Measurements from ENCODE around the gene MOSPD3. TPM values are rescaled to one million over a fixed set of nuclear protein-coding genes. Genes with fewer than 3 reads are reported as not detected.
"Not testable (repeated sequence)": the region's sequence is repeated elsewhere in the genome, so short reads cannot be mapped to it uniquely, and the experiment has no call there.

Gene MOSPD3
- total and polyA plus RNA-seq, 2 of the 13 experiments (the other 11 are each of a cell fraction or from before 2014, with no cell fraction given), result 7.6 to 8.8 TPM

DNA sequence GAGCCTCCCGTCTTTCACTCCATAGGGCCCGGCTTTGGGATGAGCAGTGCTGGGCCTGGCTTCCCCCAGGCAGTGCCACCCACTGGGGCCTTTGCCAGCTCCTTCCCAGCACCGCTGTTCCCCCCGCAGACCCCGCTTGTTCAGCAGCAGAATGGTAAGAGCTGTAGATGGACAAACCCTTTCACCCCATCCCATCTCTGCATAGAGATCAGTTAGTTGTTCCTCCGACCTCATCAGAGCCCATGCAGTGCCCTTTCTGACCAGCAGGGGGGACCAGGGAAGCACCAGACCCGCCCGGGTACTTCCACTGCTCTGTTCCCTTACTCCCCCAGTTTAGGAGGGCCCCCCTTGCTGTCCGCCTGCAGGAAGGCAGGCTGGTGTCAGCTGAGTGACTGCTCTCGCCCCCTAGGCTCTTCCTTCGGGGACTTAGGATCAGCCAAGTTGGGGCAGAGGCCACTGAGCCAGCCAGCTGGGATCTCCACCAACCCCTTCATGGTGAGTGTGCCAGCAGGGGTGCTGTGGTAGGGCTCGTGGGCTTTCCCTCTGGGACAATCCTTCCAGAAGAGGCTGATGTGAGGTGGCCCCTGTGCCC, 48.4 kb upstream of the MOSPD3 start (continued):
- TF ChIP-seq CHD4 (IDR thresholded peaks at IDR 0.05; ENCODE audit: borderline replicate concordance, low read length), result no peak

DNA sequence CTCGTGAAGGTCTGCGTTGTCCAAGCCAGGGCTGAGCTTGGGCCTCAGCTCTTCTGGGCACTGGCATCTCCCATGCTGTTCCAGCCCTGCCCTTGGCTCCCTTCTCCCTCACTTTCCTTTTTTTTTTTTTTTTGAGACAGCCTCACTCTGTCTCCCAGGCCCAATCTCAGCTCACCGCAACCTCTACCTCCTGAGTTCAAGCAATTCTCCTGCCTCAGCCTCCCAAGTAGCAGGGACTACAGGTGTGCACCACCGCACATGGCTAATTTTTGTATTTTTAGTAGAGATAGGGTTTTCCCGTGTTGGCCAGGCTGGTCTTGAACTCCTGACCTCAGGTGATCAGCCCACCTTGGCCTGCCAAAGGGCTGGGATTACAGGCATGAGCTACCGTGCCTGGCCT, 47.9 kb upstream of the MOSPD3 start:
- H3K9me3 ChIP-seq (ENCODE audit: low read length); H3K4me3 ChIP-seq (replicated peaks in 1 of 3; ENCODE audit: insufficient read depth in 1 of 3, low read depth in 2 of 3, low read length in 3 of 3); H3K79me2 ChIP-seq (ENCODE audit: insufficient read depth, low read length); in situ Hi-C loops (cut with HindIII; ENCODE audit: extremely low pct_ligation_motif_present, low pct_unique_long_range_greater_than_20kb); H3K27me3 ChIP-seq (ENCODE audit: control insufficient read depth in 1 of 2, insufficient read depth in 2 of 2, low read length in 2 of 2); ATAC-seq; BruUV-seq (replicated peaks); DNase-seq (ENCODE audit: low spot score); FAIRE-seq; H3K4me2 ChIP-seq (ENCODE audit: low read depth, low read length); H2AFZ ChIP-seq (ENCODE audit: low read length); H3K9ac ChIP-seq (ENCODE audit: insufficient read depth, low read depth, low read length); TF ChIP-seq SOX6 (IDR thresholded peaks at IDR 0.05): not testable (repeated sequence)
- POLR2A ChIA-PET, result interaction anchor here (0.6 to 2.2 kb wide), 3 partner anchors 20 to 107 kb away, joined by 3 to 7 read pairs (median 5); partner anchors contain the start of genes FBXO24 and LRCH4
- peaks cover 21% of the 10 kb centered on the region; the same call in 1 of the 2 replicates for H4K20me1 ChIP-seq (ENCODE audit: insufficient read depth, low read length)
- intact Hi-C loops (cut with micrococcal nuclease; ENCODE audit: unreplicated experiment), result loop anchor here (5.0 kb wide), 1 partner anchor 97 kb away; no protein-coding TSS in a partner anchor
- peaks cover 27 to 59% of the 10 kb centered on the region in 2 experiments for H3K36me3 ChIP-seq (replicated peaks in 1 of 2; ENCODE audit: control insufficient read depth in 1 of 2, insufficient read depth in 2 of 2, low read length in 2 of 2)
- H3K27ac ChIP-seq (ENCODE audit: extremely low read length, insufficient read depth, low read length), result peak overlapping the region; percentile 45
- 0 out of 2 replicates have a peak, but pooled peaks have one; percentile 3 for TF ChIP-seq HIVEP1 (CRISPR knock-in tag; IDR thresholded peaks at IDR 0.05)
- TF ChIP-seq, protein P1, sequence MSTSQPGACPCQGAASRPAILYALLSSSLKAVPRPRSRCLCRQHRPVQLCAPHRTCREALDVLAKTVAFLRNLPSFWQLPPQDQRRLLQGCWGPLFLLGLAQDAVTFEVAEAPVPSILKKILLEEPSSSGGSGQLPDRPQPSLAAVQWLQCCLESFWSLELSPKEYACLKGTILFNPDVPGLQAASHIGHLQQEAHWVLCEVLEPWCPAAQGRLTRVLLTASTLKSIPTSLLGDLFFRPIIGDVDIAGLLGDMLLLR (CRISPR knock-in tag; IDR thresholded peaks at IDR 0.05), result peak; percentile 23; the same call in 1 of the 2 replicates
- peak; percentile 65; the same call in 1 of the 2 replicates for TF ChIP-seq ZNF460 (CRISPR knock-in tag; IDR thresholded peaks at IDR 0.05; ENCODE audit: borderline replicate concordance)
- peak; percentile 35; the same call in 1 of the 2 replicates for TF ChIP-seq KDM5B (CRISPR knock-in tag; IDR thresholded peaks at IDR 0.05; ENCODE audit: borderline replicate concordance)
- TF ChIP-seq, protein P2, sequence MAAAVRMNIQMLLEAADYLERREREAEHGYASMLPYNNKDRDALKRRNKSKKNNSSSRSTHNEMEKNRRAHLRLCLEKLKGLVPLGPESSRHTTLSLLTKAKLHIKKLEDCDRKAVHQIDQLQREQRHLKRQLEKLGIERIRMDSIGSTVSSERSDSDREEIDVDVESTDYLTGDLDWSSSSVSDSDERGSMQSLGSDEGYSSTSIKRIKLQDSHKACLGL (CRISPR knock-in tag; IDR thresholded peaks at IDR 0.05), result peak; percentile 33; the same call in 1 of the 2 replicates
- 0 out of 2 replicates have a peak, but pooled peaks have one; percentile 10 for TF ChIP-seq SOX6 (CRISPR knock-in tag; IDR thresholded peaks at IDR 0.05)
- CTCF ChIA-PET (ENCODE audit: low intra/inter-chr PET ratio, low total read pairs), result interaction anchor here (0.8 to 1.6 kb wide), 2 partner anchors 94 to 161 kb away, joined by 3 to 5 read pairs; no protein-coding TSS in a partner anchor
- 90% methylated on average over 5 of the region's 6 CpGs for WGBS (ENCODE audit: low lambda C conversion rate)
- H3K4me1 ChIP-seq (ENCODE audit: insufficient read depth, low read length), result peaks cover 93% of the 10 kb centered on the region
